NCI-H460 (cell line): ENCODE results near the gene ZNF394. TPM values are rescaled to one million over a fixed set of nuclear protein-coding genes. Genes with fewer than 3 reads are reported as not detected.

Experiments
- DNase-seq: peaks from one replicate; pipeline ENCODE4 v3.0.0-alpha.2; 2016; ENCODE audit warnings: low read depth; ENCODE audit errors: extremely low read depth
- total RNA-seq: library from RNA; depleted of rRNA; stranded (reverse); fragments of >200 nt; shearing (Covaris generic); gene quantifications from 2 replicates; pipeline ENCODE4 v1.2.3, GENCODE V29; 2014; rRNA removed

Gene ZNF394
- total RNA-seq, 1 experiment from 2014 or later = 17.6 TPM

GRCh38 chr7:99453105-99453504 lies 47.0 kb downstream of the ZNF394 start:
- no peak for DNase-seq

GRCh38 chr7:99452541-99452940 lies 47.5 kb downstream of the ZNF394 start:
- no peak for DNase-seq

GRCh38 chr7:99451936-99452335 lies 48.1 kb downstream of the ZNF394 start:
- no peak for DNase-seq

- no peak for DNase-seq
Observed at GRCh38 chr7:99449326-99449725, 50.8 kb downstream of the ZNF394 start.

- DNase-seq = no peak
Observed at GRCh38 chr7:99448855-99449254, 51.2 kb downstream of the ZNF394 start.

- peak; percentile 44 for DNase-seq
Observed at GRCh38 chr7:99447943-99448342, 52.1 kb downstream of the ZNF394 start.

GRCh38 chr7:99446096-99446495 lies 54.0 kb downstream of the ZNF394 start:
- DNase-seq = no peak

Other genes with a start within 250 kb of the ZNF394 start
- not detected in 2 replicates for gene MYH16, start 227.4 kb downstream of the ZNF394 start, total RNA-seq
- 162 and 177 TPM in 2 replicates for gene ARPC1A, start 174.4 kb downstream of the ZNF394 start, total RNA-seq
- 236 and 247 TPM in 2 replicates for gene ARPC1B, start 125.6 kb downstream of the ZNF394 start, total RNA-seq
- gene PDAP1, start 91.7 kb downstream of the ZNF394 start, total RNA-seq = 67.2 and 72.1 TPM in 2 replicates
- 211 and 220 TPM in 2 replicates for gene BUD31, start 91.3 kb downstream of the ZNF394 start, total RNA-seq
- gene PTCD1, start 61.5 kb downstream of the ZNF394 start, total RNA-seq = 6.1 and 6.4 TPM in 2 replicates
- 37.1 and 42.7 TPM in 2 replicates for gene CPSF4, start 61.3 kb downstream of the ZNF394 start, total RNA-seq
- 598 and 637 TPM in 2 replicates for gene ATP5MF, start 34.1 kb downstream of the ZNF394 start, total RNA-seq
- gene ZNF789, start 27.4 kb downstream of the ZNF394 start, total RNA-seq = 6.8 and 7.0 TPM in 2 replicates
- gene ZKSCAN5, start 4.4 kb upstream of the ZNF394 start, total RNA-seq = 12.0 and 12.7 TPM in 2 replicates
- gene FAM200A, start 51.8 kb upstream of the ZNF394 start, total RNA-seq = 12.1 and 14.0 TPM in 2 replicates
- 68.4 and 83.1 TPM in 2 replicates for gene ZNF655, start 58.4 kb upstream of the ZNF394 start, total RNA-seq
- gene TMEM225B, start 98.0 kb upstream of the ZNF394 start, total RNA-seq = 0.87 and 1.1 TPM in 2 replicates
- gene ZSCAN25, start 116.7 kb upstream of the ZNF394 start, total RNA-seq = 9.4 and 12.5 TPM in 2 replicates
- gene CYP3A5, start 179.7 kb upstream of the ZNF394 start, total RNA-seq = 0.17 and 0.74 TPM in 2 replicates
- not detected in 2 replicates for gene CYP3A7, start 234.9 kb upstream of the ZNF394 start, total RNA-seq